ENCODE data around the gene AIM2. TPM values are rescaled to one million over a fixed set of nuclear protein-coding genes. Genes with fewer than 3 reads are reported as not detected.

AIM2 gene
- total RNA-seq, 1 donor from 2014 or later: 2.4 TPM

- peak; percentile 63 for DNase-seq
- no peaks in the 10 kb centered on the region for H3K27me3 ChIP-seq (ENCODE audit: low read depth)
- no peaks in the 10 kb centered on the region for H3K4me1 ChIP-seq
- H3K27ac ChIP-seq: peak overlapping the region; percentile 76
- peak; percentile 86 to 87 for ATAC-seq
- intact Hi-C loops (cut with DNase I): no loop called here
- H3K36me3 ChIP-seq: no peaks in the 10 kb centered on the region
- H3K4me3 ChIP-seq: peak overlapping the region; percentile 28
- H3K9me3 ChIP-seq: no peaks in the 10 kb centered on the region
- no peak for TF ChIP-seq CTCF (IDR thresholded peaks at IDR 0.05)
These were observed 775 bp upstream of the AIM2 start for GRCh38 chr1:159077120-159077961.

GRCh38 chr1:159071970-159072582, 4.5 kb downstream of the AIM2 start:
- Histone ChIP-seq H3K36me3 (no peaks in the 10 kb centered on the region), H3K4me3 (no peak overlapping the region), H3K27me3 (ENCODE audit: low read depth) (no peaks in the 10 kb centered on the region), H3K4me1 (peaks cover 24% of the 10 kb centered on the region), H3K27ac (no peak overlapping the region), H3K9me3 (no peaks in the 10 kb centered on the region)
- peak; percentile 79 for TF ChIP-seq CTCF (IDR thresholded peaks at IDR 0.05)
- ATAC-seq: peak; percentile 56 to 74
- intact Hi-C loops (cut with DNase I): no loop called here
- no peak for DNase-seq

- no peaks in the 10 kb centered on the region for H3K36me3 ChIP-seq
- H3K27me3 ChIP-seq (ENCODE audit: low read depth): no peaks in the 10 kb centered on the region
- ATAC-seq: no peak
- H3K27ac ChIP-seq: peak overlapping the region; percentile 54
- TF ChIP-seq CTCF (IDR thresholded peaks at IDR 0.05): no peak
- no peak overlapping the region for H3K4me3 ChIP-seq
- no peaks in the 10 kb centered on the region for H3K9me3 ChIP-seq
- DNase-seq: no peak
- intact Hi-C loops (cut with DNase I): no loop called here
- H3K4me1 ChIP-seq: peaks cover 24% of the 10 kb centered on the region
These were observed 7.7 kb downstream of the AIM2 start for GRCh38 chr1:159068886-159069285.

- DNase-seq (peak; percentile 47), ATAC-seq (peak; percentile 75 to 78)
- Histone ChIP-seq H3K27ac (peak overlapping the region; percentile 54), H3K36me3 (no peaks in the 10 kb centered on the region), H3K4me3 (no peak overlapping the region), H3K4me1 (peaks cover 24% of the 10 kb centered on the region), H3K9me3 (no peaks in the 10 kb centered on the region), H3K27me3 (ENCODE audit: low read depth) (no peaks in the 10 kb centered on the region)
- intact Hi-C loops (cut with DNase I): no loop called here
- TF ChIP-seq CTCF (IDR thresholded peaks at IDR 0.05): no peak
These were observed 8.6 kb downstream of the AIM2 start for GRCh38 chr1:159067699-159068621.

GRCh38 chr1:159066108-159066507, 10.5 kb downstream of the AIM2 start:
- Histone ChIP-seq H3K36me3 (no peaks in the 10 kb centered on the region), H3K4me3 (no peak overlapping the region), H3K9me3 (no peaks in the 10 kb centered on the region), H3K27ac (no peak overlapping the region), H3K4me1 (peaks cover 19% of the 10 kb centered on the region), H3K27me3 (ENCODE audit: low read depth) (no peaks in the 10 kb centered on the region)
- ATAC-seq: no peak
- intact Hi-C loops (cut with DNase I): no loop called here
- no peak for DNase-seq
- TF ChIP-seq CTCF (IDR thresholded peaks at IDR 0.05): no peak

Data from lower lobe of right lung (tissue), 2 donors.